Left ventricle myocardium inferior (tissue), 1 donor: Measurements from ENCODE around the gene HM13. TPM values are rescaled to one million over a fixed set of nuclear protein-coding genes. Genes with fewer than 3 reads are reported as not detected.
"Not testable (repeated sequence)": the region's sequence is repeated elsewhere in the genome, so short reads cannot be mapped to it uniquely, and the experiment has no call there.

ENCODE experiments used
- DNase-seq: peaks from one replicate; pipeline ENCODE4 v3.0.0-alpha.2; 2020
- H3K27ac ChIP-seq: fragments of 200-600 bp; replicated peaks from 2 replicates; pipeline ENCODE4 v1.8.0; 2021
- H3K27me3 ChIP-seq: fragments of 200-600 bp; 2 replicates; pipeline ENCODE4 v1.8.0; 2021; ENCODE audit warnings: low read depth
- H3K36me3 ChIP-seq: fragments of 200-600 bp; 2 replicates; pipeline ENCODE4 v1.8.0; 2021
- H3K4me1 ChIP-seq: fragments of 200-600 bp; 2 replicates; pipeline ENCODE4 v1.8.0; 2021
- H3K4me3 ChIP-seq: fragments of 200-600 bp; 2 replicates; pipeline ENCODE4 v1.8.0; 2021; ENCODE audit warnings: mild to moderate bottlenecking, moderate library complexity
- H3K9me3 ChIP-seq: fragments of 200-600 bp; replicated peaks from 2 replicates; pipeline ENCODE4 v1.8.0; 2021
- CTCF ChIP-seq: fragments of 200-600 bp; IDR thresholded peaks from 2 replicates; pipeline ENCODE4 v1.8.0; 2021; ENCODE audit warnings: antibody characterized with exemption, mild to moderate bottlenecking, borderline replicate concordance
- intact Hi-C: fragments of 100-400 bp; cut with micrococcal nuclease; formaldehyde crosslinking; loops from one replicate; pipeline ENCODE4 v1.11.0; 2022
- total RNA-seq: library from RNA; stranded (reverse); fragmentation: NEBNext Ultra II Directional; extraction: Animal tissue kit (Norgen Biotek cat#: 25700); gene quantifications from one replicate; pipeline ENCODE4 v1.2.1, GENCODE V29; 2021
- donor health status: DM: no; HTN: yes; CAD: no; lungs with severe emphysema.

Gene HM13
- total RNA-seq, 1 donor from 2014 or later, result 39.0 TPM

GRCh38 chr20:31517373-31517772 is 3.1 kb downstream of the HM13 start:
- intact Hi-C loops, result no loop called here
- H3K4me1 ChIP-seq, result peaks cover 74% of the 10 kb centered on the region
- H3K9me3 ChIP-seq, result no peaks in the 10 kb centered on the region
- H3K36me3 ChIP-seq, result peaks cover 17% of the 10 kb centered on the region
- no peak for TF ChIP-seq CTCF
- no peaks in the 10 kb centered on the region for H3K27me3 ChIP-seq
- no peak overlapping the region for H3K27ac ChIP-seq
- peak; percentile 25 for DNase-seq
- H3K4me3 ChIP-seq, result no peak overlapping the region

GRCh38 chr20:31521267-31521666 is 7.0 kb downstream of the HM13 start:
- peak overlapping the region; percentile 43 for H3K27ac ChIP-seq
- intact Hi-C loops, result not testable (repeated sequence)

GRCh38 chr20:31522731-31523130 is 8.5 kb downstream of the HM13 start:
- peak overlapping the region; percentile 43 for H3K27ac ChIP-seq
- H3K9me3 ChIP-seq, result no peaks in the 10 kb centered on the region
- TF ChIP-seq CTCF, result no peak
- DNase-seq, result no peak
- H3K27me3 ChIP-seq, result no peaks in the 10 kb centered on the region
- intact Hi-C loops, result no loop called here
- peaks cover 47% of the 10 kb centered on the region for H3K4me1 ChIP-seq
- no peak overlapping the region for H3K4me3 ChIP-seq
- peaks cover 43% of the 10 kb centered on the region for H3K36me3 ChIP-seq

More at GRCh38 chr20:31521267-31521666, 7.0 kb downstream of the HM13 start:
- not testable (repeated sequence) for H3K27me3 ChIP-seq, H3K9me3 ChIP-seq, H3K4me3 ChIP-seq, DNase-seq
- Histone ChIP-seq H3K4me1 (peaks cover 62% of the 10 kb centered on the region), H3K36me3 (peaks cover 41% of the 10 kb centered on the region)

- Histone ChIP-seq H3K4me3 (no peak overlapping the region), H3K36me3 (peaks cover 51% of the 10 kb centered on the region), H3K27ac (peak overlapping the region; percentile 27), H3K9me3 (no peaks in the 10 kb centered on the region), H3K4me1 (peaks cover 41% of the 10 kb centered on the region), H3K27me3 (no peaks in the 10 kb centered on the region)
- no peak for TF ChIP-seq CTCF
- DNase-seq, result no peak
- intact Hi-C loops, result no loop called here
Observed at GRCh38 chr20:31523361-31524283, 9.4 kb downstream of the HM13 start.

GRCh38 chr20:31527266-31527665 is 13.0 kb downstream of the HM13 start:
- no peaks in the 10 kb centered on the region for H3K27me3 ChIP-seq
- TF ChIP-seq CTCF, result no peak
- no peak overlapping the region for H3K4me3 ChIP-seq
- no peak overlapping the region for H3K27ac ChIP-seq
- peaks cover 80% of the 10 kb centered on the region for H3K36me3 ChIP-seq
- no peak for DNase-seq
- intact Hi-C loops, result no loop called here
- peaks cover 15% of the 10 kb centered on the region for H3K4me1 ChIP-seq
- no peaks in the 10 kb centered on the region for H3K9me3 ChIP-seq

- DNase-seq, result no peak
- H3K4me1 ChIP-seq, result no peaks in the 10 kb centered on the region
- TF ChIP-seq CTCF, result no peak
- no peaks in the 10 kb centered on the region for H3K27me3 ChIP-seq
- H3K27ac ChIP-seq, result no peak overlapping the region
- H3K4me3 ChIP-seq, result no peak overlapping the region
- intact Hi-C loops, result no loop called here
- no peaks in the 10 kb centered on the region for H3K9me3 ChIP-seq
- peaks cover 97% of the 10 kb centered on the region for H3K36me3 ChIP-seq
Observed at GRCh38 chr20:31535298-31535697, 21.1 kb downstream of the HM13 start.
